ENCODE data around the gene BRAT1.
"Not testable (repeated sequence)": the region's sequence is repeated elsewhere in the genome, so short reads cannot be mapped to it uniquely, and the experiment has no call there.

The BRAT1 gene

DNA sequence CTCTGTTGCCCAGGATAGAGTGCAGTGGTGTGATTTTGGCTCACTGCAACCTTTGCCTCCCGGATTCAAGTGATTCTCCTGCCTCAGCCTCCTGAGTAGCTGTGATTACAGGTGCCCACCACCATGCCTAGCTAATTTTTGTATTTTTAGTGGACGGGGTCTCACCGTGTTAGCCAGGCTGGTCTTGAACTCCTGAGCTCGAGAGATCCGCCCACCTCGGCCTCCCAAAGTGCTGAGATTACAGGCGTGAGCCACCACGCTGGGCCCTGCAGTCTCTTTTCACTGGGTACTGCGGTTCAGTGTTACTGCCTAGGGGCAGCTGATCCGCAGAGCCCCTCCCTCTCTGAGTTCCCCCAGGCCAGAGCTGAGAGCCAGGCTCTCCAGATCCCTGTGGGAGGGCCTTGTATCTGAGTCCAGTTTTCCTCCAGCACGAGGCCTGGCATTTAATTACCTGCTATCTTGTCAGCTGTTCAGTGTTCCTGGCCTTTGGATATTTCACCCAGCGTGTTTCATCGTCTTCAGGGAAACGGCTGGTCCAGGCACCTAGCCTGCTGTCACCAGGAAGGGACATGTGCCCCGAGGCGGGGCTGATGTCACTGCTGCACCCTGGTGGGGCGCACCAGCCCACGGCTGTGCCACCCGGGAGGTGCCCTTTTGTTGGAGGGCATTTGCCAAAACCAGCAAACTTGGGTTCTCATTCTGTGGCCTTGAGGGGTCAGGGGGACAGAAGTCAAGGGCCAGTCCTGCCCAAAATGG, 19.3 kb downstream of the BRAT1 start:
- DNase-seq: not testable (repeated sequence)

GRCh38 chr7:2534214-2534613, 21.1 kb downstream of the BRAT1 start:
- DNase-seq: not testable (repeated sequence)

DNA sequence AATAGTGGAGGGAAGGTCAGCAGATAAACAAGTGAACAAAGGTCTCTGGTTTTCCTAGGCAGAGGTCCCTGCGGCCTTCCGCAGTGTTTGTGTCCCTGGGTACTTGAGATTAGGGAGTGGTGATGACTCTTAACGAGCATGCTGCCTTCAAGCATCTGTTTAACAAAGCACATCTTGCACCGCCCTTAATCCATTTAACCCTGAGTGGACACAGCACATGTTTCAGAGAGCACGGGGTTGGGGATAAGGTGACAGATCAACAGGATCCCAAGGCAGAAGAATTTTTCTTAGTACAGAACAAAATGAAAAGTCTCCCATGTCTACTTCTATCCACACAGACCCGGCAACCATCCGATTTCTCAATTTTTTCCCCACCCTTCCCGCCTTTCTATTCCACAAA, 21.8 kb downstream of the BRAT1 start:
- not testable (repeated sequence) for DNase-seq

DNA sequence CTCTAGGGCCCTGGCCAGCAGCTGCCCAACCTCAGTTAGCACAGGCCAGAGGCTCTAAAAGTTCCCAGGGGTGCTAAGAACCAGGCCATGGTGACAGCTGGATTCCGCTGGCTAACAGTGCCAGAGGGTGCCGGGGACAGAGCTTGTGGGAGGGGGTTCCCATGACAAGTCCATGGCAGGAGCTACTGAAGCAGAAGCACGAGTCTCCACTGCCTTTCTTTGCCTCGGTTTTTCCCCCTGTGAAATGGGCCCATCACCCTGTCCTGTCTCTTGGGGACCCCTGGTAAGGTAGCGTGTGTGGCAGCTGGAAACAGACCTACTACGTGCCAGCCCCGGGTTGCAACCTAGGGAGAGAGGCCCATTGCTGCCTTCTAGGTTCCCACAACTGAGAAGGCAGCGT, 22.5 kb downstream of the BRAT1 start:
- DNase-seq: not testable (repeated sequence)

- DNase-seq: not testable (repeated sequence)
Observed at GRCh38 chr7:2532199-2532772, 23.0 kb downstream of the BRAT1 start.

DNA sequence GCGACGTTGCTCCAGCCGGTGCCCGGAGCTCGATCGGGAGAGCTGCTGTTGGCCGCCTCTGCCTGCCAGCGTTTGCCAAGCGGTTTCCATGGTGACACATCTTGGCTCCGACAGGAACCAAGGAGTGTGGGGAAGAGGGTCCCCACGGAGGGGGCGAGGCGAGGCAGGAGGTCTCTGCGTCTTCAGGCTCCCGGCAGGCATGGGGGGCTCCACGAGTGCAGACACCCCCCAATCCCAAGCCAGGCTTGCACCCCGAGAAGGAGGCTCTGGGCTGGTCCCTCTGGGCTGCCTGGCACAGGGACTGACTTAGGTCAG, 23.6 kb downstream of the BRAT1 start:
- DNase-seq: not testable (repeated sequence)

- not testable (repeated sequence) for DNase-seq
Observed at GRCh38 chr7:2530994-2531795, 24.1 kb downstream of the BRAT1 start.

- DNase-seq: no peak
Observed at GRCh38 chr7:2530071-2530987, 25.0 kb downstream of the BRAT1 start.

DNA sequence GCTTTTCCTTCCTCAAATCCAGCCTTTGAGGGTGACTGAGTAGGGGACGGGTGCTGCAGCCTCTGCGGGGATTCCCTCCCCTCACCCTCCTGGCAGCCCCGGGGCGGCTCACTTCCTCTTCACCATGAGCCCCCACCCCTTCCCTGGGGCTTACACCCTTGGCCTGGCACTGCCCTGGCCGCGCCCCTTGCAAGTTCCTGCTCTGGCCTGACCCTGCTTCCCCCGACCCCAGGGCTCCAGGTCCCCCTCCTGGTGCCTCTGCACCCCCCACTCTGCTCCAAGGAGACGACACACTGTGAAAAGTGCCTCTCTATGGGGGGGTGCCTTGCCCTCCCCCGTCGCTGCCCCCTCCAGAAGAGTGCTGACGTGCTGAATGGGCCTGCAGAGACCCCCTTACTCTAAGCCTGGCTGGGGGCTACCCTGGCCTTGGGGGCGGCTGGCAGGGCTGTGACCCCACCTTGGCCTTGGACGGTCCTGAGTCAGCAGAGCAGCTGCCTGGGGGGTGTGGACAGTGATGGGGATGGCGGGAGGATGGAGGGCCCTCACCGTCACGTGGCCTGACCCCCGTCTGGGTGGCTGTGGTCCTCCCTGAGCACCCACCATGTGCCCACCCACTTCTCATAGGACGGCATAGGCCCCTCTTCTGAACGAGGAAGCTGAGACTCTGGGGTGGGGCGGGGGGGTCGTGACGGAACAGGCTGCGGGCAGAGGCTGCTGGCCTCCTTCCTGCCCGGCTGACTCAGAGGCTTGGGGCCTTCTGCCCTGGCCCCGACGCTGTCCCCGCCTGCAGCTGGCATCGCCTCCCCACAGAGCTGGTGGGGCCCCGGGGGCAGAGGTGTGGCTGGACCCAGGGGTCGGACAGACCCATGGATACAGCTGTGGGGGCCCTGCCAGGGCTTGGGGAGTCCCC, 25.9 kb downstream of the BRAT1 start:
- DNase-seq: peak; percentile 69

- no peak for DNase-seq
Observed at GRCh38 chr7:2528481-2529095, 26.7 kb downstream of the BRAT1 start.

DNA sequence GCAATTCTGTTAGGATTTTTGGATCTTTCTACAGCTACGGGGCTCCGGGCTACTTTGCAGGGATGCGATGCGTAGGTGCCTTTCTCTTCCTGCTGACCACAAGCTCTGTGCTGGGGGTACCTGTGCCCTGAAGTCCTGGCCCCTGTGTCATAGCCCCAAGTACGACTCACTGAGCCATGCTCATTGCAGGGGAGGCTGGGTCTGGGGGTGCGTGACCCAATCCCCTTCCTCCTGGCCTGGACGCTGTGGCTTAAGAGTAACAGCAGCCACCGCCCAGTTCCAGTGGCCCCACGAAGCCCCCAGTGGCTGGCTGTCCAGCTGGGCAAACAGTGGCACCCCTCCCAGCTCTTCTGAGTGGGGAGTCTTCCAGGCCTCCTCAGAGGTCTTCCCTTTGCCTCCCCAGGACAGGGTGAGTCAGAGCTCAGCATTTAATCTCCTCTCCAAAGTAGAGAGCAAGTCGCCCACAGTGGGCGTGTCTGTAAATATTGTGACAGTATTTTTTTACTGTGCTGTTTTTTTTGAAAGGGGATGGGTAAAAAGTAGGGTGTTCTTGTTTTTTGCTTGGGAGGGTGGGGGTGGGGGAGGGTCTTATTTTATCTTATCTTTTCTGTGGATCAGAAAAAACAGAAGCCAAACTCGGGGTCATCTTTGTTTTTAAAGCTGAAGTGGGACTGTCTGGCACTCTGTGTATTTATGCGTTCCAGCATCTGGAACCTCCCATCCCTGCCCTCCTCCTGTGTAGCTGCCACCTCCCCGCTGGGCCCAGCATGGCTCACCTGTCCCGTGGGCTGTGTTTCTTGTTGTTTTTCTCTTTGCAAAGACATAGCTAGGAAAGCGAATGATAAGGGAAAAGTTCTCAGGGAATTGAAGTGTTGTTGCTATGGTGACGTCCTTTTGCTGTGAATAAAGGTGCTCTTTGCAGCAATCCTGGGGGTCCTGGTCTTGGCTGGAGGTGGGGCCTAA, 27.5 kb downstream of the BRAT1 start:
- DNase-seq: no peak

DNA sequence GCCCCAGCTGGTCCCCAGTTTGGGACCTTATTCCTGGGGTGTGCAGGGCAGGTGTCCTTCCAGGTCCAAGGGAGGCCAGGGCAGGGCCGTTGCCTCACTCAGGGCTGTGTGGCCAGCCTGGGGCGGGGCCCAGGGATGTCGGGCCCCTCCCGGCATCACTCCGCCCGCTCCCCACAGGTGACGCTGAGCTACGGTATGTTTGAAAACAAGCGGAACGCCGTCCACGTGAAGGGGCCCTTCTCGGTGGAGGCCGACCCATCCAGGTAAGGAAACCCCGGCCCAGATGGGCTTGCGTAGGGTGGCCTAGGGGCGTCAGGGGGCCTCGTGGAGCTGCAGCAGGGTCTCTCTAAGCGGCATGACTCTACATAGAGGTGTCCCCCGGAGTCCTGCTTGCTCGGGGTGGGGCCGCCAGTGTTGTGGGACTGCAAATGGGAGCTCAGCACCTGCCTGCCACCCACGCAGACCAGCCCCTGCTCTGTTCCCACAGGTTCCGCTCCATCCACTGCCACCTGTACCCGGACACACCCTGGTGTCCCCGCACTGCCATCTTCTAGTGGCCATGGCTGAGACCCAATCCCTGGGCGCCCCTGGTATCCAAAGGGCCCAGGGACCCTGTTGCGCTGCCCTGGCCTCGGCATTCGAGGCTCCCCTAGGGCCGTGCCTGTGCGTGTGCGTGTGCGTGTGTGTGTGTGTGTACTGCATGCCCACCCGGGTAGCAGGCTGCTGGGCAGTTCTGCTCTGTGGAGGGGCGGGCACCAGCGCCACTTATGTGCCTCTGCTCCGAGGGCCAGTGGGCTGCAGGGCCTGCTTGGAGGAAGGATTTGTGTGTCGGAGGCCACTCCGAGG, 28.4 kb downstream of the BRAT1 start:
- DNase-seq: no peak

GRCh38 chr7:2525658-2526630, 29.4 kb downstream of the BRAT1 start:
- no peak for DNase-seq

DNA sequence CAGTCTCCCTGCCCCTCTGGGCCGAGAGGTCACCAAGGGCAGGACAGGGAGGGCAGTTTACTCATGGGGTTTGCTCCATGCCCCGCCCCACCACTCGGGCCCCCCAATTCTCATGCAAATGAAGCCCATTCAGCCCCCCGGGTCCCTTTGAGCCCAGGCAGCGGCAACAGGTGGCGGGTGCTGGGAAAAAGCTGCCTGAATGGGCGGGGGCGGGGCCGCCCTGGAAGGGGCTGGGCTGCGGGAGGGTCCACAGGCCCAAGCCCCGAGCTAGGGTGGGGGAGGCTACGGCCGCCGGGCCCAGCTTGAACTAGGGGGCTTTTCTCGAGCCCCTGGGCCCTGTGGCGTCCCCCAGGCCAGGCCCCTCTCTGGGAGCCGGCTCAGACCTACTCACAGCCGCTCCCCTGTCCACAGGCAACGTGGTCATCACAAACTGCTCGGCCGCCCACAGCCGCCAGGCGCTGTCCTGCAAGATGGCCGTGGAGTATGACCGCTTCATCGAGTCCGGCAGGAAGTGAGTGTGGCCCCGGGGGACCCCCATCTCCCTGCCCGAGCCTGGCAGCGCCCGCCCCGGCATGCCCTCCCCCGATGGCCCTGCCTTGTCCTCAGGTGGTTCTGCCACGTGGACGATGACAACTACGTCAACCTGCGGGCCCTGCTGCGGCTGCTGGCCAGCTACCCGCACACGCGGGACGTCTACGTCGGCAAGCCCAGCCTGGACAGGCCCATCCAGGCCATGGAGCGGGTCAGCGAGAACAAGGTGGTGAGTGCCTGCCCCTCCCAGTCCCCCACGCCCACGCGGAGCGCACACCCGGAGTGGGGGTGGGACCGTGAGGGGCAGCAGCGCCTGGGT, 30.3 kb downstream of the BRAT1 start:
- DNase-seq: no peak

DNA sequence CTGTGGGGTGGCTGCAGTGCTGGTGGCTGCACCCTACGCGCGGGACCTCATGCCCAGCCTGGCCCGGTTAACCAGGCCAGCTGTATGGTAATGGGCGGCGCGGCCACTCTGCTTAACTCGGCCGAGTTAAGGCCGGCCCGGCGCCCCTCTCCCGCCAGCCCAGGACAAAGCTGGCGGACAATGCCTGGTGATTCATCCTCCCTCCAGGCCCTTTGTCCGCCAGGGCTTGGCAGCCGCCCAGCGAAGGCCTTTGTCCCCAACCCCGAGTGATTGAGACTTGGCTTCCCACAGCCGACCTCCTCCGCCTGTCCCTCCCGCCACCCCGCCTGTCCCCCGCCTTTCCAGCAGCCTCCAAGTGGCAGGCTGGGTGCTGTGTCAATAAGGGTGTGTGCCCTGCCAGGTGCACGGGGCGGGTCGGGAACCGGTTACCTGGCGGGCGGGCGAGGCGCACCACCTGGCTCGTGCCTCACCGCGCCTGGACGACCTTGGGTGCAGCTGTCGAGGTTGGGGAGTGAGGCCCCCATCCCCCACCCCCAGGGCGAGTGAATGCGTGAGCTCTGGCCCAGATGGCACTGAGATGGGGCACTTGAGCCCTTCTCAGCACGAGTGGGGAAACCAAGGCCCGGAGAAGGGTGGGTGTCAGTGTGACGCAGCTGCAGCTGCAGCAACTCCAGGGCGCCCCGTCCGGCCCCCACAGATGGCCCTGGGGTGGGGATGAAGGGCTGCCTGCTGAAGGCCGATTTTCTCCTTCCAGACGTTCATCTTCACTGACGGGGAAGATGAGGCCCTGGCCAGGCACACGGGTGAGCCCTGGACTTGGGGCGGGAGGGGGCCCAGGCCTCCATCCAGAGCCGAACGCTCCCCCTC, 31.1 kb downstream of the BRAT1 start:
- DNase-seq: no peak

DNA sequence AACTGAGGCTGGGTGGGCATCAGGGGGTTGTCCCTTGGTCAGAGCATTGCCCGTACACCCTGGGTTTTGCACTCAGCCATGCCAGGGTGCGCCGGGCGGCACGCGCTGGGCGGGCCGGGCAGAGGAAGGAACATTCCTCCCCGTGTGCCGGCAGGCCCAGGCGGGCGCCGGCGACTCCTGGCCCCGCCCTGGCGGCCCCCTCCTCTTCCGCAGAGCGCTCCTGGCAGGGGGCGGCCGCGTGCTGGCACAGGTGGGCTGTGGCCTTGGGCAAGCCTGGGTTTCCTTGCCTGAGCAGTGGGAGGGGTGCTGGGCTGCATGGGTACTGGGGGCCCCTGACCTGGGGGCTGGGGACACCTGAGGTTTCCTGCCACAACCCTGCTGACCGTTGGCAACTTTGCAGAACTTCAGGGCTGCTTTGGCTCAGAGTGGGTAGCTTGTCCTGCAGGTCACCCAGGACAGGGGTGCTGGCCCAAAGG, 31.8 kb downstream of the BRAT1 start:
- no peak for DNase-seq
